Stimulated activated naive CD8-positive, alpha-beta T cell treated with anti-CD3 and anti-CD28 coated beads, Interleukin-15, amount 100 ng/mL, for 72 hours (primary cell): ENCODE measurements around the gene ANAPC2.

Experiments
- ATAC-seq: fragments of 150-1000 bp; cut with Tn5 transposase; 2 replicates; pipeline ENCODE4 v1.10.0; 2021; ENCODE audit warnings: mild to moderate bottlenecking, moderate library complexity
- DNase-seq, 2 donors: peaks; one replicate each; pipeline ENCODE4 v3.0.0; 2021 to 2022
- H3K27ac Mint-ChIP-seq, 2 donors: one replicate each; pipeline ENCODE4 v1.8.0; 2022; ENCODE audit warnings: mild to moderate bottlenecking in 2 of 2, mixed read lengths in 2 of 2, moderate library complexity in 2 of 2
- H3K27me3 Mint-ChIP-seq: one replicate; pipeline ENCODE4 v1.8.0; 2022; ENCODE audit warnings: mixed read lengths
- H3K4me1 Mint-ChIP-seq: one replicate; pipeline ENCODE4 v1.8.0; 2022; ENCODE audit warnings: mild to moderate bottlenecking, mixed read lengths
- H3K4me3 Mint-ChIP-seq, 2 donors: one replicate each; pipeline ENCODE4 v1.8.0; 2022; ENCODE audit warnings: mild to moderate bottlenecking in 2 of 2, mixed read lengths in 2 of 2, moderate library complexity in 1 of 2
- H3K9me3 Mint-ChIP-seq, 2 donors: one replicate each; pipeline ENCODE4 v1.8.0; 2022; ENCODE audit warnings: mixed read lengths in 2 of 2

Gene ANAPC2

DNA sequence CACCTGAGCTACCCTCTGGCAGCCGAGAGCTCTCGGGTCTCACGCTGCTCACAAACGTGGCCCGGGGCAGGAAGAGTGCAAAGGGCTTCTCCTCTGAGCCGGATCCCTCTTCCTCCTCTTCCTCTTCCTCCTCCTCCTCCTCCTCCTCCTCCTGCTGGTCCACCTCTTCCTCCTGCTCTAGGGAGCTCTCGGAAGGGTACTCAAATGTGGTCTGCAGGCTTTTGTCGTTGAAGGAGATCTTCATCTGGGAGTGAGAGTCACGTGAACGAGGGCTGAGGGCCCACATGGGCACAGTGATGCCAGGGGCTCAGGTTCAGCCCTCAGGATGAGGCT is 4.1 kb upstream of the ANAPC2 start:
- ATAC-seq (no peak), DNase-seq (no peak)
- Mint-ChIP-seq H3K4me1 (peaks cover 30% of the 10 kb centered on the region), H3K9me3 (no peaks in the 10 kb centered on the region), H3K27ac (no peak overlapping the region), H3K4me3 (no peak overlapping the region), H3K27me3 (no peaks in the 10 kb centered on the region)

DNA sequence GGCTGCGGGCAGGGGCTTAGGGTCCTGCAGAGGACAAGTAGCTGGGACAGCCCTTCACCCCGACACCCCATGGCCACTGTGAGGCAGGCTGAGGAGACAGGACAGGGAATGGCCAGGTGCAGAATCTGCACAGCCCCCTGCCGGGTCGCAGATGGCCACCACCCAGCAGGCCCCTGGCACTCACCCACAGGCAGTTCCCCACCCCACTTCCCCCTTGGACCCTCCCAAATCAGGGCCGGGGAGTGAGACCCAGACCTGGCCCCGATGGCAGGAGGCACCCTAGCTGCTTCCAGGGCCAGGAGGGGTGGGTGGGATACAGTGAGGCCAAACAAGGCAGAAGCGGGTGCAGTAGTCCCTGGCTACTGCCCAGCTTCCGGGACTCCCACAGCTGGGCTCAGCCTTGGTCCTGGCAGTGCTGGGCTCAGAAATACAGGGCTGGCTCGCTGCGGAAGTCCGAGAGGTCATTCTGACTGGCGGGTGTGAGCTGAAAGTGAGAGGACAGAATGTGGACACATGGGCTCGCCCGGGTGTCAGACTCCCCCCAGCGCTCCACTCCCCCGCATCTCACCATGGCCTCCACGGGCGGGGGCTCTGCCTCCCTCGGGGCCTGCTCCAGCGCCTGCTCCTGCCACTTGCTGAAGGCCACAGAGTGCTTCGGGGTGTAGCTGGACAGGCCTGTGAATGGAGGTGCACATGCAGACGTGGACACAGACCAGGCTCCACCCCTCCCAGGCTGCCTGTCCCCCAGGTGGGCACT is 3.5 kb upstream of the ANAPC2 start:
- Mint-ChIP-seq H3K4me3 (no peak overlapping the region), H3K27me3 (no peaks in the 10 kb centered on the region), H3K27ac (no peak overlapping the region), H3K4me1 (peaks cover 35% of the 10 kb centered on the region), H3K9me3 (no peaks in the 10 kb centered on the region)
- DNase-seq (no peak), ATAC-seq (no peak)

DNA sequence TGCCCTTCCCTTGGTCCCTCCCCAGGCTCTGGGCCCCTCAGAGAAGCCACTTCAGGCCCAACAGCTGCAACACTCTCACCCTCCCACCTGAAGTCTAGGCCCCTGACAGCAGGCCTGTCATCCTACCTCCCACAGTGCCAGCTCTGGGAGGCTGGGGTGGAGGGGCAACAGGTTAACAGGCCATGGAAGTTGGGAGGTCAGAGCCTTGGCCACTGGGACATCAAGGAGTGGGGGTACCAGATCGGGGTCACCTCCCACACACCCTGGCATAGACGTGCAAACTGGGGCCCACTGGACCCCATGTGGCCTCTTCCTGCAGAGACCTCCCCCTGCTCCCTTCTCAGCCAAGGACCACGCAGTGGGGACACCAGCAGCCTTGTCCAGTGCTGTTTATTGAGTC is 2.9 kb upstream of the ANAPC2 start:
- Mint-ChIP-seq H3K27ac (no peak overlapping the region), H3K27me3 (no peaks in the 10 kb centered on the region), H3K4me3 (peak overlapping the region in 1 of 2 donors; percentile 70), H3K9me3 (no peaks in the 10 kb centered on the region), H3K4me1 (peaks cover 41% of the 10 kb centered on the region)
- DNase-seq = no peak
- ATAC-seq = no peak

DNA sequence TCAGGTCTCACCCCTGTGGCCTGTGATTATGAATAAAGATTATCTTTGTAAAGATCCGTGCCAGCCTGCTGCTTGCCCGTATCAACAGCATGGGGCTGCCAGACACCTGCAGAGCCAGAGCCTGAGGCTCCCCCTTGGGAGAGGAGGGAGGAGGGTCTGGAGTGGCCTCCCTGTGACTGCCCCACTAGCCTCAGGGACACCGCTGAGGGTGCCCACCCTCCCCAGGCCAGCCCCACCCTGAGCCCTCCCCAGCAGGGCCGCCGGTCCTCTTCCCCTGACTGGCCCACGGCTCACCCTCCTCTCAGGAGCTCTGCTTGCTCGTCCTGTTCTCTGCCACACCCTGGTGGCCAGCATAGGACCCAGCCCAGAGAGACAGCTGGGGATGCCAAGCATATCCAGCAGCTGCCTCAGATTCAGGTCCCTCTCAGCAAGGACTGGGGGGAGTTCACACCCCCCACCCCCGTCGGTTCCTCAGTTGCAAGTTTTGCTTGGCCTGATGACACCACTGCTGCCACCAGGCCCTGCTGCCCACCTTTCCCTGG is 2.0 kb upstream of the ANAPC2 start:
- DNase-seq (no peak), ATAC-seq (no peak)
- no peaks in the 10 kb centered on the region for H3K27me3 Mint-ChIP-seq
- H3K4me1 Mint-ChIP-seq = peaks cover 49% of the 10 kb centered on the region
- H3K4me3 Mint-ChIP-seq = peak overlapping the region; percentile 91 to 98
- H3K27ac Mint-ChIP-seq = peak overlapping the region; percentile 78 to 95
- H3K9me3 Mint-ChIP-seq = no peaks in the 10 kb centered on the region

DNA sequence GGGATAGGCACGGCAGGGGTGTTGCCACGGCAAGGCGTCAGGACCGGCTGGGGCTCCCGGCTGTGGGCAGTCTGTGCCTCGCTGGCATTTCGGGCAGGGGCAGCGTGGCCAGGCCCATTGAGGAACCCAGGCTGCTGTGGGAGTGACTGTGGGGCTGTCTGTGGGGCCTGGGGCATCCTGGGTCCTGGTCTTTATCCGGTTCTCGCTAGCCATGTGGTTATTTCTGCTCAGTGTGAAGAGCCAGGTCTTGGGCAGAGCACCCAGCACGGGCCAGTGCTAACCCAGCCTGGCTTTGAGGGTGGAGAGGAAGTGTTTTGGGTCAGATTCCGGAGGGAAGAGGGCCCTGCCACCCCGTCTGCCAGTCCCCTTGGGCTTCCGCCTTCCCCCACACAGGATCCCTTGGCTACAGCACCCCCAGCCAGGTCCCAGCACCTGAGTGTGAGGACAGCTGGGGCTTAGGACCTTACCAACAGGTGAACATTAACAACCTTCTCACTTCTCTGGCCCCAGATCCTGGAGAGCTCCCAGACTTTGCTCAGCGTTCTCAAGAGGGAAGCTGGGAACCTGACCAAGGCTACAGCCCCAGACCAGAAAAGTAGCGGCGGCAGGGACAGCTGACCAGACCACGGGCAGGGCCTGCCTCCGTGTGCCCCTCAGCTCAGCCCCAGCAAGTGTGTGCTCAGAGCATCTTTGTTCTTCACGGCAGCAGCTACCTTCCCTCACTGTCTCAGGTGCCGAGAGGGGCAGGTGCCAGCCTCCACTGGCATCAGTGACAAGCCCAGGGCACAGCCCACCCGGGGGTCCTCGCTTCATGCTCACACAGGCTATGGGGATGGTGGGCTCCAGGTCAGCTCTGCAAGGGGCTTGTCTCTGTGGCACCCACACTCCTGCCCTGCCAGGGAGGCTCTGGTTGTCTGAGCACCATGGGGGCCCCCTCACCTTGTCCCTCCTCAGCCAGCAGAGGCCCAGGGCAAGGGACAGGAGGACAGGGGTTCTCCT is 1.2 kb upstream of the ANAPC2 start:
- DNase-seq (no peak), ATAC-seq (no peak)
- Mint-ChIP-seq H3K27me3 (no peaks in the 10 kb centered on the region), H3K4me1 (peaks cover 54% of the 10 kb centered on the region), H3K27ac (peak overlapping the region; percentile 78 to 90), H3K9me3 (no peaks in the 10 kb centered on the region), H3K4me3 (peak overlapping the region; percentile 91 to 98)

GRCh38 chr9:137188086-137188489 is 272 bp downstream of the ANAPC2 start:
- ATAC-seq (peak; percentile 3), DNase-seq (no peak)
- Mint-ChIP-seq H3K27me3 (no peaks in the 10 kb centered on the region), H3K4me1 (peaks cover 62% of the 10 kb centered on the region), H3K27ac (peak overlapping the region; percentile 90 to 96), H3K9me3 (no peaks in the 10 kb centered on the region), H3K4me3 (peak overlapping the region; percentile 85 to 98)

DNA sequence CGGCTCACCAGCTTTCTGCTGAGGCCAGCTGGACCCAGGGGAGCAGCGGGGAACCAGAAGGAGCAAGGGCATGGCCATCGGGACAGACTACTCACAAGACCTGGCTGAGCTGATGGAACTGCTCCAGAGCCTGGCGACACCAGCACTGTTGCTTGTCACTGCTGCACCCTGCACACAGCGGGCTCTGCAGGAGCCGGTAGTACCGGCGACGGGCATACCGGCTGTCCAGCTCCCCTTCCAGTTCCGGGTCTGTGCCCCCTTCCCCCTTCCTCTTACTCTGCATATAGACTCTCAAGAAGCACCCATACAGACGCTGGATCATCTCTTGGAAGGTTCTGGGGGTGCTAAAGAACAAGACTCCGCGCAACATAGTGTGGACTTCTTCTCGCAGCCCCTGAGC is 974 bp downstream of the ANAPC2 start:
- peak overlapping the region; percentile 90 to 96 for H3K27ac Mint-ChIP-seq
- peak overlapping the region; percentile 85 to 98 for H3K4me3 Mint-ChIP-seq
- H3K9me3 Mint-ChIP-seq = no peaks in the 10 kb centered on the region
- no peaks in the 10 kb centered on the region for H3K27me3 Mint-ChIP-seq
- ATAC-seq (no peak), DNase-seq (no peak)
- H3K4me1 Mint-ChIP-seq = peaks cover 62% of the 10 kb centered on the region

- no peaks in the 10 kb centered on the region for H3K27me3 Mint-ChIP-seq
- H3K9me3 Mint-ChIP-seq = no peaks in the 10 kb centered on the region
- H3K4me1 Mint-ChIP-seq = peaks cover 62% of the 10 kb centered on the region
- H3K4me3 Mint-ChIP-seq = peak overlapping the region; percentile 85 to 98
- no peak for ATAC-seq
- H3K27ac Mint-ChIP-seq = peak overlapping the region in 1 of 2 donors; percentile 83
- DNase-seq = no peak
Observed at GRCh38 chr9:137186385-137186784, 2.0 kb downstream of the ANAPC2 start.

DNA sequence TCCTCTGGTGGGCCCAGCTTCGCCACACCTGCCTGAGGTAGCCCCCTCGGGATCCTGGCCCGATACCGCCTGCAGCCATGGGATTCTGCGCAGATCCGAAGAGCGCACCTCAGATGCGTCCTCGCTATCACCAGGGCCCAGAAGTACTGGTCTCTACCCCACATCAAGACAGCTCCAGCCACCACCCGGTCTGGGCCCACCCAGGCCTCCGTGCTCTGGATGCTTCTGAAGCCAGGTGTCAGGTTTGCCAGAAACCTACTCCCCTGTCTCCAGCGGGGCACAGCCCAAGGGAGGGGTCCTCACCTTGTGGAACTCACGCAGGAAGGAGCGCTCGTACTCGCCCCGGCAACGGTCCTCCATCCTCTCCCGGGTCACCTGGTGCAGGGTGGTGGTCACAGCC is 2.4 kb downstream of the ANAPC2 start:
- ATAC-seq (no peak), DNase-seq (no peak)
- H3K27ac Mint-ChIP-seq = no peak overlapping the region
- peak overlapping the region in 1 of 2 donors; percentile 10 for H3K4me3 Mint-ChIP-seq
- no peaks in the 10 kb centered on the region for H3K27me3 Mint-ChIP-seq
- H3K4me1 Mint-ChIP-seq = peaks cover 57% of the 10 kb centered on the region
- H3K9me3 Mint-ChIP-seq = no peaks in the 10 kb centered on the region

GRCh38 chr9:137184881-137185660 is 3.3 kb downstream of the ANAPC2 start:
- no peaks in the 10 kb centered on the region for H3K9me3 Mint-ChIP-seq
- peak overlapping the region in 1 of 2 donors; percentile 92 for H3K27ac Mint-ChIP-seq
- H3K4me3 Mint-ChIP-seq = peak overlapping the region in 1 of 2 donors; percentile 18
- peaks cover 48% of the 10 kb centered on the region for H3K4me1 Mint-ChIP-seq
- DNase-seq = no peak
- H3K27me3 Mint-ChIP-seq = no peaks in the 10 kb centered on the region
- no peak for ATAC-seq

GRCh38 chr9:137183980-137184595 is 4.3 kb downstream of the ANAPC2 start:
- H3K27ac Mint-ChIP-seq = peak overlapping the region; percentile 31 to 92

DNA sequence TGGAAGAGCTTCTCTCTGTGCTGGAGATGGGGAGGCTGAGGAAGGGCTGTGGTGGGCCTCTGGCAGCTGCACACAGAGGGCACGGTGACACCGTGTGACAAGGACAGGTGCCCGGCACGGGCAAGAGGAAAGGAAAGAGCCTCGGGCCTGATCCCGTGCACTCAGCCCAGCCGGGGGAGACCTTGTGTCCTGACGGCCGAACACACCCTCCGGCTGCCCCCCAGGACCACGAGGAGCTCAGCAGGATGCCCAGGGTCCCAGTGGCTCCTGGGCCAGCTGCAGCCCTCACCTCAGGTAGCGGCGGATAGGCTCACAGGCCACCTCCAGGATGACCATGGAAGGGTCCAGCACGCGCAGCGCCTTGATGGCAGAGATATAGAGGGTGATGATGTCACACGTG is 5.5 kb downstream of the ANAPC2 start:
- no peak overlapping the region for H3K4me3 Mint-ChIP-seq
- peak overlapping the region in 1 of 2 donors; percentile 85 for H3K27ac Mint-ChIP-seq
- DNase-seq (no peak), ATAC-seq (no peak)
- H3K9me3 Mint-ChIP-seq = no peaks in the 10 kb centered on the region
- peaks cover 36% of the 10 kb centered on the region for H3K4me1 Mint-ChIP-seq
- no peaks in the 10 kb centered on the region for H3K27me3 Mint-ChIP-seq

More at GRCh38 chr9:137183980-137184595, 4.3 kb downstream of the ANAPC2 start:
- DNase-seq = no peak
- no peak overlapping the region for H3K4me3 Mint-ChIP-seq
- H3K9me3 Mint-ChIP-seq = no peaks in the 10 kb centered on the region
- no peak for ATAC-seq
- H3K4me1 Mint-ChIP-seq = peaks cover 39% of the 10 kb centered on the region
- H3K27me3 Mint-ChIP-seq = no peaks in the 10 kb centered on the region

DNA sequence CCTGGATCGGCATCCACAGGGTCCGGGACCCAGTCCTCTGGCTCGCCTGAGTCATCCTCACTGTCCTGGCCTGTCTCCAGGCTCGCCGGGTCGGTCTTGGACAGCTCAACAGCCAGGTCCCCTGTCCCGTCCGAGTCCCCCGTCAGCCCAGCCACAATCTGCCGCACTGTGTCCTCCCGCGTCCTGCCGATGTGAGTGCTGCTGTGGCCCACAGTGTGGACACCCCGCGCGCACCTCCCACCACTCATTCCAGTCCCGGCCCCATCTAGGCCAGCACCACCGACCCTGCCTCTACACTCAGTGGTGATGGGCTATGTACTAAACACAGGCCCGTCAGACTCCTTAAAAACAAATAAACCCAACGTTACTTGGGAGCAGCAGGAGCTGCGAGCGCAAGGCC is 6.7 kb downstream of the ANAPC2 start:
- peaks cover 25% of the 10 kb centered on the region for H3K4me1 Mint-ChIP-seq
- no peak overlapping the region for H3K27ac Mint-ChIP-seq
- no peaks in the 10 kb centered on the region for H3K9me3 Mint-ChIP-seq
- H3K27me3 Mint-ChIP-seq = no peaks in the 10 kb centered on the region
- ATAC-seq (no peak), DNase-seq (no peak)
- H3K4me3 Mint-ChIP-seq = no peak overlapping the region

DNA sequence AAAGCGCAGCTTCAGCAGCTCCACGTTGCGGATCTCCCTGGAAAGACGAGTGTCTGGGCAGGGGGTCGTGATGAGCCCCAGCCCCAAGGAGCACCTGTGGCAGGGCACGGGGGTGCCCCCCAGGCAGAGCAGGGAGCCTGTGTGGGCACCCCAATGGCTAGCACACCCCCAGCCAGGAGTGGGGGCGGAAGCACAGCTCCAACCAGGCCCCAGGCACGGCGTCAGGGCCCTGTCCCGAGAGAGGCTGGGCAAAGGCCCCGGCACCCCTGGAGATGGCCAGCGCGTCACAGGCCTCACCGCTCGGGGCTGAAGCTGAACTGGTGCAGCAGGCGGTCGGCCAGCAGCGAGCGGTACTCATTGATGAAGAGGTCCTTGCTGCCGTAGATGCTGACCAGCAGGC is 7.9 kb downstream of the ANAPC2 start:
- Mint-ChIP-seq H3K4me1 (peaks cover 17% of the 10 kb centered on the region), H3K27me3 (peaks cover 5% of the 10 kb centered on the region), H3K4me3 (no peak overlapping the region), H3K9me3 (no peaks in the 10 kb centered on the region), H3K27ac (no peak overlapping the region)
- DNase-seq (no peak), ATAC-seq (no peak)

GRCh38 chr9:137179761-137180160 is 8.6 kb downstream of the ANAPC2 start:
- Mint-ChIP-seq H3K27me3 (peaks cover 9% of the 10 kb centered on the region), H3K4me3 (no peak overlapping the region), H3K9me3 (no peaks in the 10 kb centered on the region), H3K27ac (peak overlapping the region in 1 of 2 donors; percentile 50), H3K4me1 (peaks cover 20% of the 10 kb centered on the region)
- no peak for ATAC-seq
- no peak for DNase-seq
